ENCODE measurements around the gene PCNX2. TPM values are rescaled to one million over a fixed set of nuclear protein-coding genes. Genes with fewer than 3 reads are reported as not detected.

The PCNX2 gene
- total and polyA plus RNA-seq, 2 of the 13 experiments (the other 11 are each of a cell fraction or from before 2014, with no cell fraction given) = 0.11 to 0.42 TPM

DNA sequence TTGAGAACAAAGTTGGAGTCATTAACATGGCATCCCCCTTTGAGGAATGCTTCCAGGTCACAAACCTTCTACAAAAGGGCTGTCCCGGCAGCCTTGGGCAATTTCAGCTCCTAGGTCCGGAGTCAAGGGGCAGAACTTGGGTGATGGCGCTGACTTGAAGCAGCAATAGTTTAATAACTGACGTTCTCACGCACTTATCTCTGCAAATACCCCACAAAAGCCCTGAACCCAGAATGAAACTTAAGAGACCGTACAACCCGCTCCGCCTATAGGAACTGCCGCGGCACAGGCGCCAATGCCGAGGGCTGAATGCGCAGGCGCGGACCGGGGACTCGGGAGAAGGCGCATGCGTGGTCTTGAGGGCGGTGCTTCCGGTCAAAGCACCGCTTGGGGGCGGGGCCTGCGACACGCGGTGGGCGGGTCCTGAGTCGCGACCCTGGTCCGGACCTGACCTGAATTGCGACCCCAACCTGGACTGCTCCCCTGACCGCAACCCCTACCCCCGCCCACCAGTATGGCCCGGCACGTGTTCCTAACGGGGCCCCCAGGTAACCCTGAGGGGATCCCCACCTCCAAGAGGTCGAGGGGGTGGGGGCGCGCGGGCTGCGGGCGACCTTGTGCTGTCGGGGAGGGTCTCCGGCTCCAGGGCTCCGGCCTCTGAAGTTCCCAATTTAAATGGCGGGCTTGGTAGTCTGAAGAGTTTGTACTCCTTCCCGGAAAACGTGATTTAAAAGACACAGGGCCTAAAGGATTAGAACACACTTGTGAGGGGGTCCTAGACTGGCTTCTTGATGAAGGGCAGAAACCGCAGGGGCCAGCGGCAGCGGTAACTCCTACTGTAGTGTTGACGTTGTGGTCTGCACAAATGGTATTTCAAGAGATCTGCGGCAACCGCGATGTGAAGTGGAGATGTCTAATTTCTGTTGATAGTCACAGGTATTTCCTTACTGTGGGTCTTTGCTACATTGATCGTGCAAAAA lies 345.0 kb downstream of the PCNX2 start, which contains the start of gene NTPCR:
Gene NTPCR (plus strand): TSS at position 415 of the 980 bp plus-strand sequence. CDS start 100 bp downstream, at position 515.
- Histone ChIP-seq H3K4me2 (ENCODE audit: low read depth, low read length) (peak within 1 kb of the TSS; percentile 77), H3K27me3 (ENCODE audit: control insufficient read depth in 1 of 2, insufficient read depth in 2 of 2, low read length in 2 of 2) (peaks cover 0 to 5% of the 10 kb centered on the region in 2 experiments; a peak in 2 of 5 replicates), H2AFZ (ENCODE audit: low read length) (peak within 1 kb of the TSS; percentile 95), H3K36me3 (replicated peaks in 1 of 2; ENCODE audit: control insufficient read depth in 1 of 2, insufficient read depth in 2 of 2, low read length in 2 of 2) (no peaks in the 10 kb centered on the region; a peak in 1 of 5 replicates), H3K27ac (ENCODE audit: extremely low read length, insufficient read depth, low read length) (peak within 1 kb of the TSS; percentile 55), H4K20me1 (ENCODE audit: insufficient read depth, low read length) (no peaks in the 10 kb centered on the region), H3K4me3 (replicated peaks in 1 of 3; ENCODE audit: insufficient read depth in 1 of 3, low read depth in 2 of 3, low read length in 3 of 3) (peak within 1 kb of the TSS; percentile 78 to 94 (median 87)), H3K9ac (ENCODE audit: insufficient read depth, low read depth, low read length) (peak within 1 kb of the TSS; percentile 74), H3K9me3 (ENCODE audit: low read length) (no peaks in the 10 kb centered on the region), H3K4me1 (ENCODE audit: insufficient read depth, low read length) (peaks cover 31% of the 10 kb centered on the region), H3K79me2 (ENCODE audit: insufficient read depth, low read length) (peaks cover 27% of the 10 kb centered on the region)
- intact Hi-C loops (cut with micrococcal nuclease; ENCODE audit: unreplicated experiment) = loop anchor here (10.0 kb wide), 1 partner anchor 316 kb away; the partner anchor contains the start of gene SIPA1L2
- ChIA-PET POLR2A (no interaction called here), CTCF (ENCODE audit: low intra/inter-chr PET ratio, low total read pairs) (no interaction called here)
- ATAC-seq (peak; percentile 83), FAIRE-seq (peak; percentile 68), DNase-seq (ENCODE audit: low spot score) (peak; percentile 84)
- in situ Hi-C loops (cut with HindIII; ENCODE audit: extremely low pct_ligation_motif_present, low pct_unique_long_range_greater_than_20kb) = loop anchor here (25.0 kb wide), 1 partner anchor 1088 kb away; no protein-coding TSS in a partner anchor
- under 1% methylated on average over 20 of the region's 56 CpGs for WGBS (ENCODE audit: low lambda C conversion rate)
- TSS peak; percentile 50 for BruUV-seq (replicated peaks)
- TF ChIP-seq SKIL (CRISPR knock-in tag; IDR thresholded peaks at IDR 0.05; ENCODE audit: borderline replicate concordance) = no peak
- TF ChIP-seq RCOR2 (CRISPR knock-in tag; IDR thresholded peaks at IDR 0.05) = no peak
- TF ChIP-seq, protein P1, sequence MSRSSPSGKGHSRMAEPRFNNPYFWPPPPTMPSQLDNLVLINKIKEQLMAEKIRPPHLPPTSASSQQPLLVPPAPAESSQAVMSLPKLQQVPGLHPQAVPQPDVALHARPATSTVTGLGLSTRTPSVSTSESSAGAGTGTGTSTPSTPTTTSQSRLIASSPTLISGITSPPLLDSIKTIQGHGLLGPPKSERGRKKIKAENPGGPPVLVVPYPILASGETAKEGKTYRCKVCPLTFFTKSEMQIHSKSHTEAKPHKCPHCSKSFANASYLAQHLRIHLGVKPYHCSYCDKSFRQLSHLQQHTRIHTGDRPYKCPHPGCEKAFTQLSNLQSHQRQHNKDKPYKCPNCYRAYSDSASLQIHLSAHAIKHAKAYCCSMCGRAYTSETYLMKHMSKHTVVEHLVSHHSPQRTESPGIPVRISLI (CRISPR knock-in tag; IDR thresholded peaks at IDR 0.05; ENCODE audit: borderline replicate concordance) = no peak
- TF ChIP-seq MBD4 (IDR thresholded peaks at IDR 0.05; ENCODE audit: borderline replicate concordance, low read length) = no peak
- TF ChIP-seq ZNF83 (CRISPR knock-in tag; IDR thresholded peaks at IDR 0.05; ENCODE audit: borderline replicate concordance) = no peak
- no peak for TF ChIP-seq ZNF512B (CRISPR knock-in tag; IDR thresholded peaks at IDR 0.05; ENCODE audit: borderline replicate concordance)
- no peak for TF ChIP-seq ZFP1 (CRISPR knock-in tag; IDR thresholded peaks at IDR 0.05)
- TF ChIP-seq KDM5B (CRISPR knock-in tag; IDR thresholded peaks at IDR 0.05; ENCODE audit: borderline replicate concordance) = no peak
- TF ChIP-seq, protein P2, sequence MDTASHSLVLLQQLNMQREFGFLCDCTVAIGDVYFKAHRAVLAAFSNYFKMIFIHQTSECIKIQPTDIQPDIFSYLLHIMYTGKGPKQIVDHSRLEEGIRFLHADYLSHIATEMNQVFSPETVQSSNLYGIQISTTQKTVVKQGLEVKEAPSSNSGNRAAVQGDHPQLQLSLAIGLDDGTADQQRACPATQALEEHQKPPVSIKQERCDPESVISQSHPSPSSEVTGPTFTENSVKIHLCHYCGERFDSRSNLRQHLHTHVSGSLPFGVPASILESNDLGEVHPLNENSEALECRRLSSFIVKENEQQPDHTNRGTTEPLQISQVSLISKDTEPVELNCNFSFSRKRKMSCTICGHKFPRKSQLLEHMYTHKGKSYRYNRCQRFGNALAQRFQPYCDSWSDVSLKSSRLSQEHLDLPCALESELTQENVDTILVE (CRISPR knock-in tag; IDR thresholded peaks at IDR 0.05) = no peak
- no peak for TF ChIP-seq MZF1 (CRISPR knock-in tag; IDR thresholded peaks at IDR 0.05; ENCODE audit: borderline replicate concordance)
- TF ChIP-seq ATM (IDR thresholded peaks at IDR 0.05; ENCODE audit: borderline replicate concordance) = no peak
- no peak for TF ChIP-seq HNRNPK (IDR thresholded peaks at IDR 0.05; ENCODE audit: low read depth, low read length, poor library complexity, severe bottlenecking)
- TF ChIP-seq SMAD3 (CRISPR knock-in tag; IDR thresholded peaks at IDR 0.05) = peak; percentile 54; the same call in 1 of the 2 replicates
- no peak for TF ChIP-seq RFX1 (IDR thresholded peaks at IDR 0.05)
- no peak for TF ChIP-seq RELA (CRISPR knock-in tag; IDR thresholded peaks at IDR 0.05)
